Measurements from ENCODE around the gene GPER1.
"Not testable (repeated sequence)": the region's sequence is repeated elsewhere in the genome, so short reads cannot be mapped to it uniquely, and the experiment has no call there.

GPER1 gene

DNA sequence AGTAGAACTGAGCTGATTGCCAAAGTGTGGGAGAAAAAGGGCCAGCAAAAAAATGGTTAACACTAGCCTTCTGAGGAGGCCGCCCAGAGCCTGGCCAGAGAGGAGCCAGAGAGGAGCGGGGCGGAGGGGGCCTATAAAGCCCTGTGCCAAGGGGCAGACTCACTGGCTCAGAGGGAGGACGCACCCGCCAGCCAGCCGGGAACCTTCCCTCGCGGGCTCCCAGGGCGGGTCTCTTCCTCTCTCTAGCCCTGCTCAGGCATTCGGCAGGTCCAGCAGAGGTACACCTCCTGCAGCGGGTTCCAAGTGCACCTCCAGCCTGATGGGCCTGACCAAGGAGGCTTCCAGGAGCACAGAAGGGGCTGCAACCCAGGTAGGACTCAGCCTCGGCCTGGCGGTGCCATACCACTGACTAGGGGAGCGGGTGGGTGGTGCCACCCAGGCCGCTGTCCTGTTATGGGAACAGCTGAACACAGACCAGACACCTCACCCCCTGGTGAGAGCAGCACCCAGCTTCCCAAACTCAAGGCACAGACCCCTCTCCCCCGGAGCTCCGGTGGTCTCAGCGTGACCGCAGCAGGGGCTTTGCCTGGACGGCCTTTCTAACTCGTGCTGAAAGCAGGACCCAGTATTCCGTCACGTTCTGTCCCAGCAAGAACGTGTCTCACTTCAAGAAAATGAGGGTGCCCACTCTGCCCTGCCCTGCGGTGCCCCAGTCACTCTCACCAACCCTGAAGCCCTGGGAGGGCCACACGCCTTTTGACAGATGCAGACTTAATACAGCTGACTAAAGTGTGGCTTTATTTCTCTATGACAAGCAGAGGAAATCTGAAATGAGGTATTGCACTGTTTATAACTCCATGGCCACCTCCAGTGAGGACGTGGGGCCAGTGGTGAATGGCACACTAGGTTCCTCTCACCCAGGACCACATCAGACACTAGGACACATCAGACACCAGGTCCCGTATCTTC, at the start of gene GPER1:
Gene GPER1 (plus strand): TSS at position 162 of the 969 bp plus-strand sequence. CDS start 3,616 bp downstream, outside the sequence.
- TF ChIP-seq, protein P1, sequence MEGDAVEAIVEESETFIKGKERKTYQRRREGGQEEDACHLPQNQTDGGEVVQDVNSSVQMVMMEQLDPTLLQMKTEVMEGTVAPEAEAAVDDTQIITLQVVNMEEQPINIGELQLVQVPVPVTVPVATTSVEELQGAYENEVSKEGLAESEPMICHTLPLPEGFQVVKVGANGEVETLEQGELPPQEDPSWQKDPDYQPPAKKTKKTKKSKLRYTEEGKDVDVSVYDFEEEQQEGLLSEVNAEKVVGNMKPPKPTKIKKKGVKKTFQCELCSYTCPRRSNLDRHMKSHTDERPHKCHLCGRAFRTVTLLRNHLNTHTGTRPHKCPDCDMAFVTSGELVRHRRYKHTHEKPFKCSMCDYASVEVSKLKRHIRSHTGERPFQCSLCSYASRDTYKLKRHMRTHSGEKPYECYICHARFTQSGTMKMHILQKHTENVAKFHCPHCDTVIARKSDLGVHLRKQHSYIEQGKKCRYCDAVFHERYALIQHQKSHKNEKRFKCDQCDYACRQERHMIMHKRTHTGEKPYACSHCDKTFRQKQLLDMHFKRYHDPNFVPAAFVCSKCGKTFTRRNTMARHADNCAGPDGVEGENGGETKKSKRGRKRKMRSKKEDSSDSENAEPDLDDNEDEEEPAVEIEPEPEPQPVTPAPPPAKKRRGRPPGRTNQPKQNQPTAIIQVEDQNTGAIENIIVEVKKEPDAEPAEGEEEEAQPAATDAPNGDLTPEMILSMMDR (IDR thresholded peaks at IDR 0.05; ENCODE audit: low read depth, low read length, missing control alignments): no peak
- H3K4me3 ChIP-seq (replicated peaks; ENCODE audit: low read depth, low read length): peak within 1 kb of the TSS; percentile 37
- no peak for DNase-seq (ENCODE audit: extremely low read depth, low read depth)

DNA sequence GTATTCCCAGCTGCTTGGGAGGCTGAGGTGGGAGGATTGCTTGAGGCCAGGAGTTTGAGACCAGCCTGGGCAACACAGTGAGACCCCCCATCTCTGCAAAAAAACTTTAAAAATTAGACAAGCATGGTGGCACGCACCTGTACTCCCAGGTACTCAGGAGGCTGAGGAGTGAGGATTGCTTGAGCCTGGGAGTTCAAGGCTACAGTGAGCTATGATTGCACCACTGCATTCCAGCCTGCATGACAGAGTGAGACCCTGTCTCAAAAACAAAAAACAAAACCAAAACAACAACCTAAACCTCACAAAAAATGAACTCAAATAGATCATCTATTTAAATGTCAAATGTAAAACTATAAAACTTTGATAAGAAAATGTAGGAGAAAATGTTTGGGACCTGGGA, 47.7 kb upstream of the GPER1 start:
- DNase-seq (ENCODE audit: extremely low read depth, low read depth); H3K4me3 ChIP-seq (replicated peaks; ENCODE audit: low read depth, low read length): not testable (repeated sequence)

DNA sequence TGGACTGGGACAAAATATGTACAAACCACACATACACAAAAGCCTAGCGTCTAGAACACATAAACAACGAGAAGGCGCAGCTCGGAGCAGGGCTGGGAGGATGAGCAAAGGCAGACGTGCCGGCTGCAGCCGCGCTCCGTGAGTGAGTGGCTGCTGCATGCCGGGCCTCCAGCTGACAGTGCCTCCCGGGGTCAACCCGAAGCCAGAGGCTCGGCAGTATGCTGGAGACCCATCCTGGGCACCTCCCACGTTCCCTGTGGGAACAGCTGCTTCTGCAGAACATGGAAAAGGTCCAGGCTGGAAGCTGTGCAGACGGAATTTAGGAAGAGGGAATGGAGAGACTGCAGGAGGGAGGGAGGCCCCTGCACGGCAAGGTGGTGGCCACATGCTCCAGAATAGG, 47.1 kb upstream of the GPER1 start:
- H3K4me3 ChIP-seq (replicated peaks; ENCODE audit: low read depth, low read length): peak overlapping the region; percentile 4; the same call in 1 of the 2 replicates
- peak; percentile 63 for DNase-seq (ENCODE audit: extremely low read depth, low read depth)

DNA sequence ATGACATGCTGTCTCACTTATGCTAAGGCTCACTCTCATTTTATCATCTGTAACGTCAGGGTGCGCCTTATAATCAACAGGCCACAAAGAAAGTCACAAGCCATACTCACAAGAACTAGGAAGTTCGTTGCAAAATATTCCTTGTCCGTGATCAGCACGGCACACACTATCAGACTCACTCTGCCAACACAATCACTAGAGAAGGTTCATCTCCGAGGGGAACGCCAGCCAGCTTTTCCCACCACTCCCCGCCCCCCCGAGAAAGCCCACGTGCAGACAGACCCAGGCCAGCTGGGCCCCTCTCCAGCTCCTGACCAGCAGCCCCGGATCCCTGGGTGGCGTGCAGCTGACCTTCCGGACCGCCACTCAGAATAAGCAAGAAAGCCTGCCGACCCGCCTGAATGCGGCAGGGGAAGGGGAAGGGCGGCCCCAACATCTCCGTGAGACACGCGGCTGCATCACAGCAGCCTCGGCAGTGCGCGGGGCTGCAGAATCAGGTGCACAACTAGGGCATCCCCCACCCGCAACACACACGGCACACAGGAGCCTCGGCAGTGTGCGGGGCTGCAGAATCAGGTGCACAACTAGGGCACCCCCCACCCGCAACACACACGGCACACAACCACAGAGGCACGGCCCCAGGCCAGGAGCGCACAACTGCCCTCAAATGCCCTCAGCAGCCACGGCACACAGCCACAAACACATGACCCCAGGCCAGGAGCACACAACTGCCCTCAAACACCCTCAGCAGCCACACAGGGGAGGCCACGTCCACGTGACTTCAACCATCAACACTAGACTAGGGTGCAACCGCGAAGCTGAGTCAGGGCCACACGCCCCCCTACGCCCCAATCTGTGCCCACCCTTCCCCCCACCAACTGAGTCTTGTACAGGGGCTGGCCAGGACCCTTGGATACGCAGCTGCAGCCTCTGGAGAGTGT, 46.1 kb upstream of the GPER1 start:
- no peak for DNase-seq (ENCODE audit: extremely low read depth, low read depth)
- TF ChIP-seq, protein P1 (IDR thresholded peaks at IDR 0.05; ENCODE audit: low read depth, low read length, missing control alignments): no peak
- H3K4me3 ChIP-seq (replicated peaks; ENCODE audit: low read depth, low read length): no peak overlapping the region

More for the DNA sequence above, 47.1 kb upstream of the GPER1 start:
- TF ChIP-seq, protein P1 (IDR thresholded peaks at IDR 0.05; ENCODE audit: low read depth, low read length, missing control alignments): no peak

DNA sequence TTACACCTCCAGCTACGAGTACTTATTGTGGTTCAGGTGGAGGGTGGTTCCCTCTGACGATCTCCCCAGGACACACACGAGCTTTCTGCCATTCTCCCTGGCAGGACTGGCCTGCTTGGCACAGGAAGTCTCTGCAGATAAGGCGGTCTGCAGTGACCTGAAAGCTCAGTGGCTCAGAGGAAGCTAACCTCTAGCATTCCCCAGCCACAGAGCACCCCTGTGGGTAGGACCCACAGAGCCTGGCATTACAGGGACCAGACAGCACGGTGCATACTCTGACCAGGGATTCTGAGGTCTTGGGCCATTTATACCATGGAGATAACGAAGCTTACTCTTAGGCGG, 45.5 kb upstream of the GPER1 start:
- TF ChIP-seq, protein P1 (IDR thresholded peaks at IDR 0.05; ENCODE audit: low read depth, low read length, missing control alignments): no peak
- DNase-seq (ENCODE audit: extremely low read depth, low read depth): no peak
- H3K4me3 ChIP-seq (replicated peaks; ENCODE audit: low read depth, low read length): no peak overlapping the region

DNA sequence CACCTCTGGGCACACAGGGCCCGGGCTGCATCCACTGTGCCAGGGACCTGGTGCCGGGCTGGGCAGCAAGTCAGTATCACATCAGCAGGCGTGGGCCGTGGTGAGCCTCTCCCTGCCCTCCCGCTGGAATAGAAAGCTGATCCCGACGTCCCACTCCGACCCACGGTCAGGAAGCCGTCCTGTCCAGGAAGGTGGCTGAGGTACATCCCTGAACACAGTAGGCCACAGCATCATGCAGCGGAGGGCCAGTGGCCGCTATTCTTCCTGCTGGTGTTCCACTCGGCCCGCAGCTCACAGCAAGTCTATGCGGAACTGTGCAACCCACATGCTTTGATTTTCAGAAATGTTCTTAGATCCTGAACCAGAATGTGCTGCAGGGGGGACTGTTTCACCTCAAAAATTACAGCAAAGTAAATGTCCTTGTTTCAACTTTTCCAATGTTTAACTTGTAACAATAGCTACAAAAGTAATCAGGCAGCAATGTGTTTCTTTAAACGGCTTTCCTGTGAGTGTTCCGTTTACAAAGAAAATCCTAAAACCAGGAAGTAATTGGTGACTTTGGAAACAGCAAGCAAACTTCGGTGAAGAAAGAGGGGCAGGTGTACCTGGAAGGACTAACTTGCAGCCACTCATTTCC, 44.2 kb upstream of the GPER1 start:
- TF ChIP-seq, protein P1 (IDR thresholded peaks at IDR 0.05; ENCODE audit: low read depth, low read length, missing control alignments): no peak
- peak overlapping the region; percentile 35 for H3K4me3 ChIP-seq (replicated peaks; ENCODE audit: low read depth, low read length)
- DNase-seq (ENCODE audit: extremely low read depth, low read depth): no peak
